Spleen (tissue), 11 donors: ENCODE data around the gene MUC13. TPM values are rescaled to one million over a fixed set of nuclear protein-coding genes. Genes with fewer than 3 reads are reported as not detected.
A peak's percentile ranks its signal among the peaks of the same experiment; 100 is the strongest.
"Not testable (repeated sequence)": the region's sequence is repeated elsewhere in the genome, so short reads cannot be mapped to it uniquely, and the experiment has no call there.

ENCODE experiments used
- DNase-seq: peaks from one replicate; pipeline ENCODE4 v3.0.0-alpha.2; 2020
- H3K27ac ChIP-seq, 8 donors: fragments of 200-600 bp; sonication (generic) in 7 of 8; 1 replicate in 4 of 8; 2 replicates in 4 of 8; pipeline versions ENCODE4 v1.5.0 to v1.8.0; 2016 to 2021; ENCODE audit warnings: inconsistent platforms in 4 of 8, mild to moderate bottlenecking in 4 of 8, moderate library complexity in 1 of 8
- H3K27me3 ChIP-seq, 7 donors: fragments of 200-600 bp; sonication (generic) in 6 of 7; replicated peaks in 1 of 7; 1 replicate in 4 of 7; 2 replicates in 3 of 7; pipeline versions ENCODE4 v1.5.0 to v1.8.0; 2016 to 2021; ENCODE audit warnings: inconsistent platforms in 3 of 7, mild to moderate bottlenecking in 1 of 7
- H3K36me3 ChIP-seq, 6 donors: fragments of 200-600 bp; sonication (generic) in 5 of 6; 1 replicate in 4 of 6; 2 replicates in 2 of 6; pipeline versions ENCODE4 v1.5.0 to v1.8.0; 2016 to 2021; ENCODE audit warnings: inconsistent platforms in 2 of 6
- H3K4me1 ChIP-seq, 6 donors: fragments of 200-600 bp; sonication (generic) in 5 of 6; 1 replicate in 3 of 6; 2 replicates in 3 of 6; pipeline versions ENCODE4 v1.5.0 to v1.8.0; 2016 to 2021; ENCODE audit warnings: inconsistent platforms in 3 of 6
- H3K4me3 ChIP-seq, 8 donors: fragments of 200-600 bp; sonication (generic) in 7 of 8; 1 replicate in 4 of 8; 2 replicates in 4 of 8; pipeline versions ENCODE4 v1.5.0 to v1.8.0; 2016 to 2021; ENCODE audit warnings: inconsistent platforms in 4 of 8, mild to moderate bottlenecking in 4 of 8, moderate library complexity in 2 of 8
- H3K9me3 ChIP-seq, 8 donors: fragments of 200-600 bp; sonication (generic) in 7 of 8; 1 replicate in 4 of 8; 2 replicates in 4 of 8; pipeline versions ENCODE4 v1.5.0 to v1.8.0; 2016 to 2021; ENCODE audit warnings: inconsistent platforms in 4 of 8
- CTCF ChIP-seq, 11 experiments: fragments of 200-600 bp in 7 of 11; fragments of 450-650 bp in 4 of 11; sonication (generic) in 4 of 11; IDR thresholded peaks in 8 of 11; conservative IDR thresholded peaks in 3 of 11; 1 replicate in 7 of 11; 2 replicates in 4 of 11; pipeline versions ENCODE4 v1.4.0 to v1.8.0; 2016 to 2021; ENCODE audit warnings: antibody characterized with exemption in 11 of 11, inconsistent platforms in 4 of 11, mild to moderate bottlenecking in 1 of 11
- POLR2A ChIP-seq, 3 donors: fragments of 450-650 bp; IDR thresholded peaks; one replicate each; pipeline ENCODE4 v1.5.1; 2017; ENCODE audit warnings: antibody characterized with exemption in 3 of 3, mild to moderate bottlenecking in 1 of 3
- POLR2AphosphoS5 ChIP-seq, 3 donors: sonication (generic); formaldehyde crosslinking; IDR thresholded peaks; one replicate each; pipeline ENCODE4 v1.5.1; 2017; ENCODE audit warnings: antibody characterized with exemption in 3 of 3
- WGBS, 5 donors: extraction: QIAGEN DNeasy Blood & Tissue Kit in 3 of 5; methylation state at CpG; one replicate each; pipeline versions ENCODE4 v1.1.5 to v1.1.7; 2013 to 2018; 5-methylcytosine and 5-hydroxymethylcytosine counted together
- intact Hi-C: fragments of 100-400 bp; cut with DNase I; formaldehyde crosslinking; loops from one replicate; pipeline ENCODE4 v1.15.0; 2023; ENCODE audit warnings: low total_unique reads
- polyA plus RNA-seq, 3 donors: library from polyadenylated mRNA; stranded (reverse); fragments of 200-250 nt; gene quantifications; one replicate each; pipeline ENCODE4 v1.2.1, GENCODE V29; 2013
- total RNA-seq, 7 donors: library from RNA; depleted of rRNA in 3 of 7; stranded (reverse); fragments of >200 nt in 3 of 7; fragmentation: NEBNext Ultra II Directional in 4 of 7; extraction: Animal tissue kit (Norgen Biotek cat#: 25700) in 4 of 7; gene quantifications; one replicate each; pipeline versions ENCODE4 v1.1.0 to v1.2.1, GENCODE V29; 2016 to 2021
- donor health status: healthy with polysubstance abuse.
- donor health status: DM: no; HTN: no; CAD: no; lungs with moderate emphysema.
- donor health status: DM: no; HTN: no; CAD: no.
- donor health status: Bipolar disorder and iron deficiency.
- donor health status: healthy.
- donor health status: DM: no; HTN: no; CAD: no.
- donor health status: DM: yes; HTN: yes; CAD: no.

MUC13 gene
- total and polyA plus RNA-seq, 10 donors, result 0.06 to 0.93 (median 0.17) TPM; not detected in 4

GRCh38 chr3:124962403-124962940 lies 27.9 kb upstream of the MUC13 start:
- DNase-seq, result no peak
- intact Hi-C loops, result no loop called here
- H3K27me3 ChIP-seq, result no peaks in the 10 kb centered on the region
- no peaks in the 10 kb centered on the region for H3K36me3 ChIP-seq
- no peak overlapping the region for H3K4me3 ChIP-seq
- peak overlapping the region in 1 of 8 donors; percentile 27 for H3K27ac ChIP-seq
- H3K9me3 ChIP-seq, result no peaks in the 10 kb centered on the region
- 68 to 95% (median 84%) methylated on average over 2 of the region's 2 CpGs for WGBS, 5 donors
- TF ChIP-seq POLR2A (IDR thresholded peaks at IDR 0.05), result no peak
- no peak for TF ChIP-seq CTCF (IDR thresholded peaks at IDR 0.05 in 8 of 11, conservative IDR thresholded peaks at IDR 0.05 in 3 of 11)
- TF ChIP-seq POLR2AphosphoS5 (IDR thresholded peaks at IDR 0.05), result no peak
- H3K4me1 ChIP-seq, result no peaks in the 10 kb centered on the region

- Histone ChIP-seq H3K4me1 (no peaks in the 10 kb centered on the region), H3K9me3 (peaks cover 0 to 2% (median 0%) of the 10 kb centered on the region in 8 donors), H3K27me3 (no peaks in the 10 kb centered on the region), H3K36me3 (no peaks in the 10 kb centered on the region), H3K27ac (no peak overlapping the region), H3K4me3 (no peak overlapping the region)
- intact Hi-C loops, result no loop called here
- 57 to 71% (median 67%) methylated on average over 5 of the region's 5 CpGs for WGBS, 5 donors
- TF ChIP-seq POLR2A (IDR thresholded peaks at IDR 0.05), result no peak
- no peak for TF ChIP-seq POLR2AphosphoS5 (IDR thresholded peaks at IDR 0.05)
- TF ChIP-seq CTCF (IDR thresholded peaks at IDR 0.05 in 8 of 11, conservative IDR thresholded peaks at IDR 0.05 in 3 of 11), result no peak
- no peak for DNase-seq
These were observed 26.1 kb upstream of the MUC13 start for GRCh38 chr3:124960698-124961097.

GRCh38 chr3:124960105-124960504 lies 25.6 kb upstream of the MUC13 start:
- Histone ChIP-seq H3K9me3 (peaks cover 0 to 4% (median 0%) of the 10 kb centered on the region in 8 donors), H3K27me3 (no peaks in the 10 kb centered on the region), H3K36me3 (no peaks in the 10 kb centered on the region), H3K4me3 (no peak overlapping the region), H3K27ac (no peak overlapping the region), H3K4me1 (no peaks in the 10 kb centered on the region)
- intact Hi-C loops, result no loop called here
- TF ChIP-seq POLR2A (IDR thresholded peaks at IDR 0.05) (no peak), POLR2AphosphoS5 (IDR thresholded peaks at IDR 0.05) (no peak), CTCF (IDR thresholded peaks at IDR 0.05 in 8 of 11, conservative IDR thresholded peaks at IDR 0.05 in 3 of 11) (no peak)
- WGBS, 5 donors, result 59 to 89% (median 76%) methylated on average over 3 of the region's 3 CpGs
- no peak for DNase-seq

GRCh38 chr3:124957951-124958350 lies 23.4 kb upstream of the MUC13 start:
- H3K36me3 ChIP-seq, DNase-seq, H3K27me3 ChIP-seq, H3K4me1 ChIP-seq, H3K27ac ChIP-seq, H3K9me3 ChIP-seq, H3K4me3 ChIP-seq, intact Hi-C loops: not testable (repeated sequence)
- WGBS, 5 donors, result 94 to 98% (median 95%) methylated on average over 4 of the region's 4 CpGs
